CD1c-positive myeloid dendritic cell (primary cell): ENCODE data around the gene WWTR1.

Experiments
- DNase-seq: peaks from one replicate; pipeline ENCODE4 v3.0.0-alpha.2; 2016; ENCODE audit errors: extremely low spot score

Gene WWTR1

DNA sequence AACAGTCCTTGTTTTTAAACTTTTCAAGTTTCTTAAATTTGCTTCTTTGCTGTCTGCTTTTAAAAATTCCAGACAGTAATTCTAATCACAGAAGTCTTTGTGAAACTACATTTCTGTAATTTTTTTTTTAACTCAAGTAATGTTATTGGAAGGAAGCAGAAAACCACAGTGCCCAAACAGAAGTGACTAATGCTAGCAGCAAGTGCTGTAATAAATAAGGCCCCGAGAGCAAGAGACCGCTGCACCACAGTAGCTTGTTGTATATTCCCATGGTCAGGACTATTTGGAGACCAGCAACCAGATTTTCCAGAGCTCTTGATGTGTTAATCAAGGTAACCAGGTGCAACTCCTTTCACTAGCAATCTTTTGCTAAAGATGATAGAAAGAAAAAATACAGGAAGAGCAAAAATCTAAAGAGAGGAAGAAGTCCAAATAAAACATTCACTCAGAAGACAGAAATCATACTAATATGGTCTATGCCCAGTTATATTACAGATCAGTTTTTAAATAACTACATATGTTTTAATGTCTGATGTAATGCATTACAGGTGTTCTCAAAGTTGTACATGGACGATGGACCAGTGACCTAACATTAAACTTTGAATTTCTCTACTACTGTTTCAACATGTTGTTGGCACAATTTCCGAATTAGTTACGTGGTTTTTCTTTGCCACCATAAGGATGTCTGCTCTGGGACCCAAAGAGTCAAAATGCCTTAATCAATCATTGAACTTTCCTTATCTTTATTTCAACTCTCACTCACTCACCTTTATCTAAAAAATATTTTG is 36.4 kb downstream of the WWTR1 start:
- DNase-seq = peak; percentile 11

DNA sequence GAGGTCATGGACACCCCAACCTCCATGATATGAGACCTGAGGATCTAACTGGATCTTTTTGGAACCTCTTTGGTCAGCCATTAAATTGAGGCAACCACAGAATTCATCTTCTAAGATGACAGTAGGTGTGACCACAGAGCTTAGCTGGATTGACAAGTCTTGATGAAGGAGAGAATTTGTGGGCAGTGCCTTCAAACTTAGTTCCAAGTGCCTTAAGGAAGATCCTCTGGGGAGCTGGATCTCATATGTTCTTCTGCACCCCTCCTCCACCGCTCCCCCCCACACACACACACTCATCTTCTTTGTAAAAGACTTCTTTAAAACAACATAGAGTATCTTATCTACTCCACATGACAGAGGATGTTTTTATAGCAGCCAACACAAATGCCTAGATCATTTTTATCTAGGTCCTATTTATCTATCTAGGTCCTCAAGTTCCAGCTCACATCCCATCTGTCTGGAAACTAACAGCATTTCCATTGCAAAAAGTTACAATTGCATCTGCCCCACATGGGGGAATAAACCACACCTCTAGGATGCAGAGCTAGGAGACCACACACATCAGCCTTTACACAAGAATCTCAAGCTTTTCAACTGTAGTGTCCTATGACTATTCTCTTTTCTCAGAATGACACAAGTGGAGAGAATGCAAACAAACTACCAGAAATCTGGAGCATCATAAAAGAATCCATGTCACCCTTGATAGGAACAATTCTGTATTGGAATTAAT is 37.4 kb downstream of the WWTR1 start:
- no peak for DNase-seq

DNA sequence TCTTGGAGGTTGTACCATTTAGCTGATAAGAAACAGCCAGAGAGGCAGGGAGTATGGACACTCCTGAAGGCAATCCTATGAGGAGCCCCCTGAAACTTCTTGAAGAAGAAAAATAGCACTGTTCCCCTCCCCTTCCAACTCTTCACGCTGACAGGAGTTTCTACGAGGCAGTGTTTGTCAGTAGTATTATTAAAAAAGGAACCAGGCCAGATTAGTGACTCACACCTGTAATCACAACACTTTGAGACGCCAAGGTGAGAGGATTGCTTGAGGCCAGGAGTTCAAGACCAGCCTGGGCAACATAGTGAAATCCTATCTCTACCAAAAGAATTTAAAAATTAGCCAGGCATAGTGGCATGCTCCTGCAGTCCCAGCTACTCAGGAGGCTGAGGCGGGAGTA is 38.7 kb downstream of the WWTR1 start:
- DNase-seq = no peak

DNA sequence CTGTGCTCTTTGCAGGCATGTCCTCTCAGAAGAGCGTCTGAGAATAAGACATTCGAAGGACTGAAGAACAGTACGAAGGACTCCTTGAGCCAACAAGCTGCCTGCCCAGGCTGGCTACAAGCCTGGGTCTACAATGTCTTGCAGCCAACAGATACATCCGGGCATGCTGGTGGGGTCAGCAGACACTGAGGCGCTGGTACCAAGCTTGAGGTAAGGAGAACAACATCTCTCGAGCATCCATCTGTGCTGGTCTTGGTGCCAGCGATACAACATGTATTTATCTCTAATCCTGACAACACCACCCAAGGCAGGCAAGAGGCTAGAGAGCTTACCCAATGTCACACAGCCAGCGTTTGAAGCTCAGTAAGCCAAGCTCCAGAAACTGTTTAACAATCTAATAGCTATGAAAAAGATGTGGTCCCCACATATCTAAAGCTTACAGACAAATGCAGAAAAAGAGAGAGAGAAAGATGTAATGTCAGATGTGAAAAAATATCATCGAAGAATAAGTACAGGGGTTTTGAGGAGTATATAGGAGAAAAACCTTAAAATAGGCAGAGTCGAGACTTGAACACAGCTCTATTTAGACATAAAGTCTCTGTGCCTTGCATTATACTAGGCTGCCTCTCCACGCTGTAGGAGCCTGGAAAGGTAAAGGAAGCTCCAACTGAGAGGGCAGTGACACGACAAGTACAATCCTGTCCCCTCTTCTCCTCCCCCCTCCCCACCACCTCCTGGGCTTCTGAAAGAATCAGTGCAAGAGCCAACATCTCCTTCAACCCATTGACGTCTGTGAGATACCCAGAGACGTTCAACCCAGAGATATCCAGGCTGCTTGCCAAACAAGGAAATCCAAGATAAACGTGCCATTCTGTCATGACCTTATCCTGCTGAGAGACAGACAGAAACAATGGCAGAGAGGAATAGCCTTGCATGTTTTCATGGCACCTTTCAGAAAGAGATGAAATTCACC is 39.4 kb downstream of the WWTR1 start:
- no peak for DNase-seq

DNA sequence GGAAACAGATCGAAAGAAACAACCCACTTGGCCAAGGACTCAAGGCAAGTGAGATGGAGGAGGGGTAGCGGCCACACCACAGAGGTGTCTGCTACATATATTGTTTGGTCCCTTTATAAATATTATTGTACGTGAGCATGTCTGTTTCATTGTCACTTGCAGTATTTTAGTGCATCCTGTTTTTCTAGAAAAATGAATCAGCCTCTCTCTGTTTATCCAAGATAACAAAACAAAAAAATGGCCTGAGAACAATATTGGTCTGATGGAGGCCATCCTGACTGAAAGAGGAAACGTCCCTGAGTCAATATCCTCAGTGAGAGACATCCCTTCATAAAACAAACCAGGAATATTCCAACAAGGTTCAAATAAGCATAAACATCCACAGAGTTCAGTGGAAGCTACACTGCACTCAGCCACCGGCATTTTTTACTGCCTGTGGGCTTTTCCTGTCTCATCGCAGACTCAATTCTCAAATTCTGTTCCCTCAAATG is 42.0 kb downstream of the WWTR1 start:
- DNase-seq = no peak

DNA sequence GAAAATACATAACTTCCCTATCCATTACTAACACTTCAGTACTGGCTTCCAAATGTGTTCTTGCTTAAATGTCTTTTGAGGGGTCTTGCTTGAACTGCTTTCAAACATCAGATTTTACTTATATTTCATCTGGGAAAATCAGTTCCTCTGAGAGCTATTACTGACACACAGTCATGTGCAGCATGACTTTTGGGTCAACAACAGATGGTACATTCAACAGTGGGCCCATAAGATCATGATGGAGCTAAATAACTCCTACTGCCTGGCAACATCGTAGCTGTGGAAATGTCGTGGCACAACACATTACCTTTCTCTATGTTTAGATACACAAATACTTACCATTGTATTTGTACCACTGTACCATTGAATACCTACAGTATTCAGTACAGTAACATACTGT is 43.8 kb downstream of the WWTR1 start:
- no peak for DNase-seq

DNA sequence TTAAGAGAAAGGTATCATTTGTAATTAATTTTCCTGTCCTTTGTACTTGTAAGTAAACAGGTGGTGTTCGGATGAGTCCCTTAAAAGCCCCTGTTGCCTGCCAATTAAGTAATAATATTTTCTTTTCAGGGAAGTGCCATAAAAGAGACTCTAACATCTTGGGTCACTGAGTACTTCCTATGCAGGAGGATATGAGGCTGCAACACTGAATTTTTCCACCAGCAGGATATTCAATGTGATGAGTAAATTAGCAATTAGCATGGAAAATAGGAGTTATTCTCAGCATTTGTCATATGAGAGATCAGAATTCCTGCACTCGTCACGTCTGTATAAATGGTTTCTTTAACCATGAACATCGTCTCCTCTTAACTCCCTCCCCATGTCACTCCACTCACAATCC is 45.4 kb downstream of the WWTR1 start:
- DNase-seq = no peak

DNA sequence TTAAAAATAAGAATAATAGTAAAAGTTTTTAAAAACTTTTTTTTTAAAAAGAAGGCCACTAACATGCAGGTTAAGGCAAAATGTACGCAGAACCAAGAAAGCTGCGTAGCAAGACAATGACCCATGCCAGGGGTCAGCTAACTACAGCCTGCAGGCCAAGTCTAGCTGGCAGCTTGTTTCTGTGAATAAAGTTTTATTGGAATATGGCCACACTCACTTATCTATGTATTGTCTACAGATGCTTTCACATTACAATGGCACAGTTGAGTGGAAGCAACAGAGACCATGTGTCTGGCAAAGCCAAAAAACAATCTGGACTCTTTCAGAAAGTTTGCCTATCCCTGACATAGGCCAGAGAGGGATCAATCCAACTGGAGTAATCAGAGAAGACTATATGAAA is 46.7 kb downstream of the WWTR1 start:
- no peak for DNase-seq

DNA sequence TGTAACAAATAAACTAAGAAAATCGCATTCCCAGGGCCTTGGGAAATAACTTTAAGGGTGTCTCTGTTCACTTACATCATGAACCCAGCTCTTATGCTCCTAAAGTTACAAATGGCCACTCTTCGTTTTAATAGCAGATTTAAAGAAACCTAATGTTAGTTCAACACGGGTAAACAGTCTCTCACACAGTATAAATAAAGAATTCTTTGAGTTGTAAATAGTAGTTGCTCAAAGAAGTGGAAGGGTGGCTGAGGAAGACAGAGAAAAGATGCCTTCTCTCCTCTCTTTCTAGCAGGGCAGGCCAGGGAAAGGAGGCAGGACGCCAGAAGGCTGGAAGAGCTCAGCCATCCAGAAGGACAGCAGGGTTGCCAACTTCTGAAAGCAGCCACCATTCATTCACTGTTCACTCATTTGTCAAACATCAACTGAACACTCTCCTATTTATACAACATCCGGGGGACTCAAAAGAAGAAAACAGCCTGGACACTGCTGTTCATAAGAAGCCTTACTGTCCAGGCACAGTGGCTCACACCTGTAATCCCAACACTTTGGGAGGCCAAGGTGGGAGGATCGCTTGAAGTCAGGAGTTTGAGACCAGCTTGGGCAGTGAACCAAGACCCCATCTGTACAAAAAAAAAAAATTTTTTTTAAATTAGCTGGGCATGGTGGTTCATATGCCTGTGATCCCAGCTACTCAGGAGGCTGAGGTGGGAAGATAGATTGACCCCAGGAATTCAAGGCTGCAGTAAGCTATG is 47.3 kb downstream of the WWTR1 start:
- no peak for DNase-seq

DNA sequence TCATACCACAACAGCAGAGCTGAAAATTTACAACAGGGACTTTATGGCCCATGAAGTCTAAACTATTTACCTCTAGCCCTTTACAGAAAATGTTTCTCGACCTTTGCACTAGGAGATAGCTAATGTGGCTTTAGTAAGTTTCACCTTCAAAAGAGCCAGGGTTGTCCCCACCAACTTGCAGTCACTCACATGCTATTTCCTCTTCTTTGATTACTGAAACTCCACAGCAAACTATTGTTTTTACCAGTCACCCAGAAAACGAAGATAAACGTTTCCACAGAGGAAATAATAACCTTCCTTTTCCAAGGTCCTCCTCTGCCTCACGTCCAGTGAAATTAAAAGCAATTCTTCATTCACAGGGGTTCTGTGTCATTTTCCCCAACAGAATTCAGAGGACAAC is 48.2 kb downstream of the WWTR1 start:
- no peak for DNase-seq

DNA sequence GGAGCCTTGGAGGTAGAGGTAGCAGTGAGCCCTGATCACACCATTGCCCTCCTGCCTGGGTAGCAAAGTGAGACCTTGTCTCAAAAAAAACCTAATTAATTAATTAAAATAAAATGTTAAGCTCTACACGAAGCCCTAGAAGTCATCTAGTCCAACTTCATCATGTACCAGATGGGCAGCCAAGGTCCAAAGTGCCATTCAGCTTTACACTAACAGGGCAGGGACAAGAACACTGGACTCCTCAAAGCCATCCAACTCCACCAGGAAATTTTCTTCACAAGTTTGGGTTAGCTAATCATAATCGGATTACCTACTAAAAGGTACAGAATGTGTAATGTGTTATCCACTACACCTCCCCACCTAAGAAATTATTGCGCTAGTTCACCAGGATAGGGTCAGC is 48.8 kb downstream of the WWTR1 start:
- no peak for DNase-seq

DNA sequence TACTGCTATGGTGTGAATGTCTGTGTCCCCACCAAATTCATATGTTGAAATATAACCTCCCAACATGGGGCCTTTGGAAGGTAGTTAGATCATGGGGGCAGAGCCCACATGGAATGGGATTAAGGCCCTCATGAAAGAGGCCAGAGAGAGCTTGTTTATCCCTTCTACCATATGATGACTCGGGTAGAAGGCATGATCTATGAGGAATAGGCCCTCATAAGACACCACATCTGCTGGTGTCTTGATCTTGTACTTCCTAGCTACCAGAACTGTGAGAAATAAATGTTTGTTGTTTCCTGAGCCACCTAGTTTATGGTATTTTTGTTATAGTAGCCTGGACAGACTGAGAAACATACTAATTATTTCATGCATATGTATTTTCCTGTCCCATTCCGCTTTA is 51.9 kb downstream of the WWTR1 start:
- no peak for DNase-seq

DNA sequence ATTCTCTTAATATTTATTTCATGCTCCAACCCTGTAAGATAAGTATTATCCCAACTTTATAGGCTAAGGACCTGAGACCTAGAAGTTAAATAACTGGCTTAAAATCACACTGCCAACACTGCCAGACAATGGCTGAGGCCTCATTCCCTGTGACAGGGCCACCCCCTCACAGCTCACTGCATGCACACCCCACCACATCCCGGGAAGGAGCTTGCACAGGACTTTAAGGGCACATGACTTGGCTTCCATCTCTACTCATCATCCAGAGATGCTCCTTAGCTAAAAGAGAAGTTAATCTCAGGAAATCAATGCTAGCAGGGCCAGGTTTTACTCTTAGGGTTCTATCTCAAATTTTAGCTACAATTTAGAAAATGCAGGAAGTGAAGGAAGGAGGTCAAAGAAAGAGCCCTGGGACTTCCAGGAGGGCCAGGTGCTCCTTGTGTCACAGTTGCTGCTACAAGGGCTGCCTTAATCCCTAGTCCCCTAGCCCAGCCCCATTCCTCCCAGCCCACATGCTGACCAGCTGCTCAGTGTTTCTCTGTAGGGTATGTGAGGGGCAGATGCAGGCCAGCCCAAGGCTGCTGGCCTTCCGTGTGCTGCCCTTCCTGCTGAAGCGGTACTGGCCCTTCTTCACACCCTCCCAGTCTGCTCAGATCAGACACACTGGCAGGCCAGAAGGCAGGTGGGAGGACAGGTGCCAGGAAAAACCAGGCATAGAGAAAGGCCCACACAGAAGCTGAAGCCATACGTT is 53.5 kb downstream of the WWTR1 start:
- DNase-seq = no peak

DNA sequence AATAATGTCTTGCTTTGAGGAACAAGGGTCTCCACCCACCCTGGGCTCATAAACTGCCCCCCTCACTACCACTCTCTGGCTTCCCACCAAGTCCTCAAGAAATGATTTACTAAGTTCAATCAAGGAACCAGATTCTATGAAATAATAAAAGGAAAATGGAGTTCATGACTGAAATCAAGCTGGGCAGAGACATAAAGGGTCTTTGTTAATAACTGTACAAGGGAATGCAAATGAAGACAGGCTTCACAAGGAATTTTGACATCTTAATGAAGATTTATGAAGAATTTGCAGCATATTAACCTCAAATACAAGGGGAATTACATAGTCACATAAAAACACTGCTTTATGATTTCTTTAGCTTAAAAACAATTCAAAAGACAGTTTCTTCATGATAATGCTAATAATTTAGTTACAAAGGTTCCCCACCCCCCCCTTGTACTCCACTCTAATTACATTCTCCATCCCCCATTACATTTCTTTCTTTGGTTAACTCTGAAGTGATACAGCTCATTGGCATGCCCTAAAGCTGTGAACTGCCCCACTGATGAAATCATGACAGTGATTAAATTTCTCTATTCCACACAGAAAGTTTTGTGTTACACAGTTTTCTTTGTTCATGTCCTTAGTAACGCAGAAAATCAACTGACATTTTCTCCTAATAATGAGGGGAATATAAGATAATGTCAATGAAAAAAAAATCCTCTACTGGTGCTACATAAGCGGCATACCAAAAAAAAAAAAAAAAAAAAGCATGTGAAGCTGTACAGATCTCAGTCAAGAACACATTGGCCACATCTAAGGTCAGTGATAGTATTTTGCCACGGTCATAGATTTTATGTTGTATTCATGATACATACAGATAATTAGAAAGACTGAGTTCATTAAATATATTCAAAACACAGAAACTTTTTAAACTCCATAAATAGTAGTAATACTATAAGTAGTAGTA is 54.4 kb downstream of the WWTR1 start:
- no peak for DNase-seq

DNA sequence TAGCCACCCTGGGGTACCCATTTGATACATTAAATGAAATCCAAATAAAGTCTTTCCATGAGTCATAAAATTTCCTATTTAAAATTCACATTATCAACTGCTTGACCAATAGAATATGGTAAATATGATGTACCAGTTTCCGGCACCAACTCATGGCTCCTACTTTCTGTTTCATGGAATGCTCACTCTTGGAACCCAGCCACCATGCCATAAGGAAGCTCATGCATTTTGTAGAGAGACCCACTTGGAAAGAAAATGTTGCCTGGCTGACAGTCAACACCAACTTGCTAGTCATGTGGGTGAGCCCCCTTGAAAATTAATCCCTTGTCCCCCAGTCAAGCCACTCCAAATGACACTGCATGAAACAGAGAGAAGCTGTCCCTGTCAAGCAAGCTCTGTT is 57.2 kb downstream of the WWTR1 start:
- DNase-seq = no peak

DNA sequence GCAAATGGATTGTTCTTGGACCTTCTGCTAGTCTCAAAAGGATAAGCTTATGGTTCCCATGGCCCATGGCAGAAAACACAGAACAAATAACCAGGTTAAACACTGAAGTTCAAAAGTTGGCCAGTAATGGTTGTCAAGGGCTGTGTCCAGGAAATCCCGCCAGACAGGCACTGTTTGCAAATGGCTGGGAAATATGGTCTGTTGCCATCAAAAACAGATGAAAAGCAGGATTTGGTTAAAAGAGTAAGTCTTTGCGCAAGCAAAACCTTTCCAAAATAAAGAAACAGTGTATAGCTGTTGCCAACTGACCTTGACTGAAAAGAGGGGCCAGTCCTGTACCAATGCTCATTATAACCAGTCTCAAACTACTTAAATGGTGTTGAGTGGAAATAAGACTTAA is 58.6 kb downstream of the WWTR1 start:
- DNase-seq = no peak

DNA sequence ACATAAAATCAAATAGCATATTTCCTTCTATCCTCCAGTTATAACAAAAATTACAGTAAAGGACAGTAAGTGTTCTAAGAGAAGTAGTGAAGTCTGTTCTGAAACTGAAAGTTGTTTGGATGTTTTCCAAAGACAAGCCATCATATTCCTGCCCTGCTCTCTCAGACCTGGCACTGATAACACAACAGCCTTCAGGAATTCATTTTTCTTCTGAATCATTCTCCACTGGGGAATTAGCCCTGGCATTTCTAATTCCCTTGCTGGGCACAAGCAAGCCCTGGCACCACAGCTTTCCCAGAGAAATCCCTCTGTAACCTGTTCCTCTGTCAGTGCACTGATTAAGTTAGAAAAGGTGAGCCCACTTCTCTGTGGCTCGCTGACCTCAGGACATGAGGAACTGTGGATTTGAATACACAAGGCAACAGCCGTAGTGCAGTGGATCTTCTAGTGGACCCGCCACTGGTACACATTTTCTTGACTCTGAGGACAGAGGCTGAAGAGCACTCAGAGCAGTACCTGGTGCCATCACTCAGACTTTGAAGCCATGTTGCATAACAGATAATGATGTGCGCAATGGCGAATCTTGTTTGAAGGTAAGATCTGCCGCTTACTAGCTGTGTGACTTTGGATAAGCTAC is 61.6 kb downstream of the WWTR1 start:
- DNase-seq = no peak

DNA sequence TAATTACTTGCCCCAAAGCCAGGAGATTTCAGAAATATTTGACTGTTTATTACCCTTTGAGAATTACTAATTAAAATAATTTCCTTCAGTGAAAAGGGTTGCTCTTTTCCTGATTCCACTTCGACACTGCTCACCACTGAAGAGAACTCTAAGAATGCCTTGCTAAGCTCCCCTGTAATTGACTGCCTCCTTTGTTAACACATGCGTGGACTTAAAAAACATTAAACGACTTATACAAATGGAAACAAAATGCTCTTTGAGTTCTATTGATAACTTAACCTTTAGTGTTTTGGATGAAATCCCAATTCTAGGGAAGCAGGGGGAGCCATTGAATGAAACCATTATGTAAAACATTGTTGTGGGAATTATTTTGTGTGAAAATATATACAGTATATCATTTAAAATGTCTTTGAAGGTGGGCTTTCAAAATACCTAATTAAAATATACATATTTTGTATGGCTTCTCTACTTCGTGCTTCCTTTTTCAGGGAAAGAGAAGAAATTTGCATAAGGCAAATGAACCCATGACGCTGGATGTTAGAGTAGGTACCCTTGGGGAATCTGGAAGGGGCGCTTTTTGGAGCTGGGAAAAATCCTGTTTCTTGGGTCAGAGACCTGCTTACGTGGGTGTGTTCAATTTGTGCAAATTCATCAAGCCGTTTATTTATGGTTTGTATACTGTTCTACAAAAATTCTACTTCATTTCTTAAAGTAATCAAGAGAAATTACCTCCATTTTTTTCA is 64.2 kb downstream of the WWTR1 start:
- no peak for DNase-seq
